NB4 (cell line): Measurements from ENCODE around the gene C6.
"Not testable (repeated sequence)": the region's sequence is repeated elsewhere in the genome, so short reads cannot be mapped to it uniquely, and the experiment has no call there.

Experiments
- DNase-seq: peaks from one replicate; pipeline ENCODE4 v3.0.0; 2010; ENCODE audit warnings: low read depth
- H3K4me3 ChIP-seq: one replicate; pipeline ENCODE4 v1.5.1; 2011; ENCODE audit warnings: mild to moderate bottlenecking, low read depth, low read length, moderate library complexity
- CTCF ChIP-seq: IDR thresholded peaks from one replicate; pipeline ENCODE4 v1.5.1; 2012; ENCODE audit warnings: low read depth, low read length
- MAX ChIP-seq: IDR thresholded peaks from 2 replicates; pipeline ENCODE4 v1.6.1; 2011; ENCODE audit warnings: low read depth, low read length
- MYC ChIP-seq: IDR thresholded peaks from 2 replicates; pipeline ENCODE4 v1.6.1; 2011; ENCODE audit warnings: low read depth, low read length
- POLR2A ChIP-seq: IDR thresholded peaks from 2 replicates; pipeline ENCODE4 v1.6.1; 2011; ENCODE audit warnings: mild to moderate bottlenecking; ENCODE audit not compliant: insufficient read length; ENCODE audit errors: extremely low read depth

The C6 gene

GRCh38 chr5:41223962-41224361, 10.6 kb upstream of the C6 start:
- no peak for TF ChIP-seq MAX
- TF ChIP-seq CTCF: no peak
- TF ChIP-seq MYC: no peak
- no peak for TF ChIP-seq POLR2A

GRCh38 chr5:41219658-41220269, 6.4 kb upstream of the C6 start:
- no peak overlapping the region for H3K4me3 ChIP-seq
- TF ChIP-seq POLR2A (no peak), MAX (no peak), MYC (no peak)
- no peak for DNase-seq

More at GRCh38 chr5:41223962-41224361, 10.6 kb upstream of the C6 start:
- no peak overlapping the region for H3K4me3 ChIP-seq
- no peak for DNase-seq

GRCh38 chr5:41218929-41219657, 5.8 kb upstream of the C6 start:
- H3K4me3 ChIP-seq: no peak overlapping the region
- DNase-seq: no peak
- no peak for TF ChIP-seq MAX
- TF ChIP-seq MYC: no peak
- TF ChIP-seq CTCF: no peak

GRCh38 chr5:41214182-41214581, 850 bp upstream of the C6 start:
- no peak for DNase-seq
- no peak for TF ChIP-seq POLR2A
- no peak for TF ChIP-seq CTCF
- TF ChIP-seq MYC: no peak
- no peak for TF ChIP-seq MAX
- H3K4me3 ChIP-seq: no peak overlapping the region

GRCh38 chr5:41212935-41213334, 397 bp downstream of the C6 start:
- no peak for DNase-seq
- no peak overlapping the region for H3K4me3 ChIP-seq
- TF ChIP-seq MYC: no peak
- TF ChIP-seq CTCF: no peak
- TF ChIP-seq MAX: no peak
- no peak for TF ChIP-seq POLR2A

GRCh38 chr5:41211417-41211816, 1.9 kb downstream of the C6 start:
- no peak for TF ChIP-seq POLR2A
- no peak for TF ChIP-seq MYC
- TF ChIP-seq MAX: no peak
- TF ChIP-seq CTCF: no peak
- no peak for DNase-seq
- H3K4me3 ChIP-seq: no peak overlapping the region

- H3K4me3 ChIP-seq, DNase-seq: not testable (repeated sequence)
These were observed 7.9 kb downstream of the C6 start for GRCh38 chr5:41205475-41205874.
